GM19372 (cell line): ENCODE data around the gene PGLYRP2.

Experiments
- ATAC-seq: cut with Tn5 transposase; IDR thresholded peaks from one replicate; pipeline ENCODE4 v1.9.1; 2021; ENCODE audit warnings: mild to moderate bottlenecking, low read depth, moderate library complexity; ENCODE audit not compliant: unreplicated experiment

The PGLYRP2 gene

DNA sequence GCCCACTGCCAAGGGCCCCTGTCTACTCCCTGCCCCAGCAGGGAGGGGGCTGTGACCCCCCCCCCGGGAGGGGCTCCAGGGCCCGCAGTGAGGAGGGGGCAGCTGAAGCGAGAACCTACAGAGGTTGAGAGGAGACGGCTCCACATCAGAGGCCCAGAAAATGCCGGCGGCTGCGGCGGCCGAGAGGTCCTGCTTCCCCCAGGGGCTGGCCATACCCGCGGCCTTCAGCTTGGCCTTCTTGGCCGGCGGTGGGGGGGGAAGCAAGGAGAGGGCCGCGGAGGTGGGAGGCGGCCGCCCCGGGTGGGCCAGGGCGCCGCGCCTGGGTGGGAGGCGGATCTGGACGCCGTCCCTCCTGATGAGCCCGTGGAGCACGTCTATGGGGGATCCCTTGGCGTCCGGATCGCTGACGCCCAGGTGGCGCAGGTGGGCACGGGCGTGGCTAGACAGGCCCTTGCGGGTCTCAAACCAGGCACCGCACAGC lies 51.3 kb downstream of the PGLYRP2 start:
- no peak for ATAC-seq

DNA sequence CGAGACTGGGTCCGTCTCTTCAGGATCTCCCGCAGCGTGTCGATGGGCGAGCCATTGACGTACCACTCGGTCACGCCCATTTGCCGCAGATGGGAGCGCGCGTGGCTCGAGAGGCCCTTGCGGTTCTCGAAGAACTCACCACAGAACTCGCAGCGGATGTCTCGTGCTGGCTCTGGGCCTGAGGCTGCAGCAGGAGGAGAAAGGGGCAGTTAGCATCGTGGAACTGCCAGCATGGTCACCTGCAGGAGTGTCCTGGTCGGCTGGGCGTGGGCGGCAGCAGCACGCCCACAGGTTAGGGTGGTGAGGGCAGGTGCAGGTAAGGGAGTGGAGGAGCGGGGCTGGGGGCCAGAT lies 52.0 kb downstream of the PGLYRP2 start:
- no peak for ATAC-seq

DNA sequence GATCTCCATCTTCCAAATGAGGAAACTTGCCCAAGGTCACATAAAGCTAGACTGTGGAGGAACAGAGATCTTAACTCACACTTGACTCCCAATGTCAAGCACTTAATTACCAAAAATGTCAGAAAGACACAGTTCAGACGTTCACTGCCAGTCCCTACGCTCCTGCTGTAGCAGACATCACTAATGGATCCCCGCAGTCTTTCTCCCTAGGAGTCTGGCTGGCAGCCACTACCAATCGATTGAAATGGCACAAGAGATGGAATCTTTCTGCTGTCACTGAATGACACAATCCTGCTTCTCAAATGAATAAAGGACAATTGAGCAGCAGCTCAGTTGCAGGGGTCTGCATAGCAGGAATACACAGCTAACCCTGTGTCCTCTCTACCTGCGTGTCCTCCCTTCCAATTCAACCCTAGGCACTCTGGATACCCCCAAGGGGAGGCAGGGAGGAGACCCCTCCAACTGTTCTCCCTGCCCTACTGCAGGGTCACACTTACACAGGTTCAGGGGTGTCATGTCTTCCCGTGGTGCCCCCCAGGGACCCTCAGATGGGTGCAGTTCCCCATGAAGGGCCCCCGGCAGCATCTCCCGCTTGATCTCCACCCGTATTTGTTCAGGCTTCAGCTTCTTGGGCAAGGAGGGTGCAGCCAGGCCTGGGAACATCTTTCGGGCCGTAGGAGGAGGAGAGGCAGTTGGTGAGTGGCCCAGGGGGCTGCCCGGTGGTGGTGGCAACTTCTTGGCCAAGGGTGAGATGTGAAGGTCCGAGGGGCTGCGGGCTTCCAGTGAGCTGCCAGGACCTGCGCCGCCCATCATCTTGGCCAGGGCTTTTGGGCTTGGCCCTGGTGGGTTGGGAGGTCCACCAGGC lies 52.6 kb downstream of the PGLYRP2 start:
- no peak for ATAC-seq

DNA sequence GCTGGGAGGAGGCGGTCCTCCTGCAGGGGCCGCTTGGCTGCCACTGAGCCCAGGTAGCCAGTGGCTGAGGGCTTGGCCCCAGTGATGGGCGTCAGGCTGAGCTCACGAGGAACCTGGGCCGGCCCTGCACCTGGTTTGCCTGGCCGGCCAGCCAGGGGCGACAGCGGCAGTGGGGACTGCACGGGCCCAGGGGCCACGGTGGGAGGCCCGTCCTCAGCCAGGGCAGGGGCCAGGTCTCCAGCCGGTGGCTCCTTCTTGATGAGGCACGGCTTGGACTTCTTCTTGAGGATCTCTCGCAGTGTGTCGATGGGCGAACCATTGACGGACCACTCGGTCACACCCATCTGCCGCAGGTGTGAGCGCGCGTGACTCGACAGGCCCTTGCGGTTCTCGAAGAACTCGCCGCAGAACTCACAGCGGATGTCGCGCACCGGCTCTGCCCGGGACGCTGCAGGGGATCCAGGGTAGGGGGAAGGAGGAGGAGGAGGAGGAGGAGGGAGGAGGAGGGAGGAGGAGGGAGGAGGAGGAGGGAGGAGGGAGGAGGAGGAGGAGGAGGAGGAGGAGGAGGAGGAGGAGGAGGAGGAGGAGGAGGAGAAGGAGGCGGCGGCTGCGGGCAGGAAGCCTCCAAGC lies 53.9 kb downstream of the PGLYRP2 start:
- no peak for ATAC-seq

DNA sequence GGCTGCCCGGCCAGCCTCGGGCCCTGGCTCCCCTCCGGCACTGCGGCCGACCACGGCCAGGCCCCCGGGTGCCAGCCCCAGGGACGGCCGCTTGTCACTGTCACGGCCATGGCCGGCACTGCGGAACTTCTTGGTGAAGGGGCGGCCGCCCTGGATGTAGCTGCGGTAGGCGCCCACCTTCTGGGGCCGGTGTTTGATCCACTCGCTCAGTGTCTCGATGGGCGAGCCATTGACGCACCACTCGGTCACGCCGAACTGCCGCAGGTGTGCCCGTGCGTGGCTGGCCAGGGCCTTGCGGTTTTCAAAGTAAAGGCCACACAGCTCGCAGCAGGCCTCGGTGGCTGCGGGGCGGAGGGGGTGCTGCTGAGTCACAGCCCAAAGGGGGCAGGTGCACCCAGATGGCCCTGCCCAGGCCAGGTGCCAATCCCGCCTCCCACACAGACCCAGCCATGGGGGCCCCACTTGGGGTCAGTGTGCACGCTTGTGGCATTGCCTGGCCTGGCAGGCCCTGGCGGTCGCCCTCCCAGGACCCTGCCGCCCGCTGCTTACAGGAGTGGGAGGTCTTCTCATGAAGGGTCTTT lies 54.5 kb downstream of the PGLYRP2 start:
- ATAC-seq: no peak

DNA sequence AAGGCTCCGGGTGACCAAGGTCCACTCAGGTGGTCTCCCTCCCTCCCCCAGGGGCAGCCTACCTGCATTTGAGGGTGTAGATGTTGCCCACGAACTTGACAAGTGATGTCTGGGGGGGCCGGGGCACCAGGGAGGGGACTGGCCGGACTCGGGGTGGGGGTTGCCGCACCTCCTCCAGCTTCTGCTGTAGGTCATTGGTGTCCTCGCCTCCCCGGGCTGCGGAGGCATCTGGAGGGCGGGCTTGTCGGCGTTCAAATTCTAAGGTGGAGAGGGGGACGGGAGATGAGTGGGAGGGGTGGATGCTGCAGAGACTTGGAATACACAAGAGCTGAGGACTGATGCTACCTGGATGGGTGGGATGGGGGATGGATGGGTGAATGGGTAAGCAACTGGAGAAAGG lies 55.2 kb downstream of the PGLYRP2 start:
- no peak for ATAC-seq

DNA sequence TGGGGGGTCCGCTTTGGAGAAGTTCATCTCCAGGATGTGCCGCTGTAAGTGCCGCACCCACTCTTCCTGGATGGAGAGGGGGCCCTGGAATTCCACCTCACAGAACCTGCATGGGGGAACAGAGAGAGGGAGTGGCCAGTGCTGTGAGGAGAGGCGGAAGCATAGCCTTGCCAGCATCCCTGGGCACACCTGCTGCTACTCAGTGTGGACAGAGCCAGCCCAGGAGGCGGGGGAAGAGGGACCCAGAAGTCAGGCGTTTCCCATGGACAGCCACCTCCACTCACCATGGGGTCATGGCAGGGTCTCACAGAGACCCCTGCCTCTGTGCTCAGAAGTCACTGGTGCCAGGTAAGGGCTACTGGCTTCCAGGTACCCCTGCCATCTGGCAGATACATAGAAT lies 56.2 kb downstream of the PGLYRP2 start:
- no peak for ATAC-seq

DNA sequence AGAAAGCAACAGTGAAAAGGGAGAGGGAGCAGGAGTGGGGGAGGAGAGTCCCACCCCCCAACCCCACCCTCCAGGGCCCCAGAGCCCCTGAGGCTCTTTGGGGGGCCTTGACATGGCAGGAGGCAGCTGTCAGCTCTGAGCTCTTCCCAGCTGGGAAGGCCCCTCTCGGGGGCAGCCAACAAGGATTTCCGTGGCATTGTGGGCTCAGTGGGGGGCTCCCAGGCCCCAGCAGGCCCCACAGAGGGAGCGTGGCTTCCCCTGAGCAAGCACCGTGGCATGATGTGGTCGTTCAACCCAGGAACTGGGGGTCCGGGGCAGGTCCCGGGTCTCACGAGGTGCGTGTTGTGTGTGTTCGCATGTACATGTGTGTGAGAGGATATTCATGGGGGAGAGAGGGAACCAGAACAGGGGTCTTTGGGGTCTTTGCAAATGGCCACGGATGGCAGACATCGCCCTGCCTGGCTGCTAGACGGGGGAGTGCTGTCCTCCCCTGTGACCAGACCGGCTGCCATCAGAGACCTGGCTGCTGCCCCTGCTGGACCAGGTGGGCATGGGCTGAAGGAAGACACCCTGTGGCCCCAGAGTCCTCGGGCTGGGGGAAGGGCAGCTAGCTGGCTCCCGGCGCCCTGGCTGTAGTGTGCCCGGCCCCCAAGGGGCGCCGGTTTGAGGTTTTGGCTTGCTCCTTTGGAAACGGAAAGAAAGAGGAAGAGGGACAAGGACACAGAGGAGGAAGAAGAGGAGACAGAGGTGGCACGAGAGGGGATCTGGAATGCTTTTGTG lies 56.8 kb downstream of the PGLYRP2 start:
- no peak for ATAC-seq

DNA sequence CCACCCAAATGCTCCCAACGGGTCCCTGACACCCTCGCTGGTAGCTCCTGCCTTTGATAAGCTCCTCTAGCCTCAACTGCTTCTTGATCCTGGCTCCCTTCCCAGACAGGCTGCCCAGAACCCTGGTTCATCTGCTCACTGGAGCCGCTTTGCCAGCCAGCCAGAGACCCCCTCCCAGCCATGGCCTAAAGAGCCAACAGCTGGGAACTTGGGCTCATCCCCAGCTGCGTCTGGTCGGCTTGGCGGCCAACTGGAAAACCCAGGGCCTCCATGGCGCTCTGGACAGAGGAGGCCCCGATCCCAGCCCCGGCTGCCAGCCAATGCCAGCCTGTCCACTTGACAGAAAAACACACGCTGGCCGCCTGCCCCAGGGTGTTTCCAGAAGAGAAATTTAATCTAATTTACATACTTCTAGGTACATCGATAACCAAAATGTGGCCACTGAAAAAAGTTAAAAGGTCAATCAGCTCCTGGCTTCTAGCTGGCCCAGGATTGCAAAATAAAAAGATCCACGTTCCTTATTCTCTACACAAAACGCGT lies 57.5 kb downstream of the PGLYRP2 start:
- ATAC-seq: no peak

DNA sequence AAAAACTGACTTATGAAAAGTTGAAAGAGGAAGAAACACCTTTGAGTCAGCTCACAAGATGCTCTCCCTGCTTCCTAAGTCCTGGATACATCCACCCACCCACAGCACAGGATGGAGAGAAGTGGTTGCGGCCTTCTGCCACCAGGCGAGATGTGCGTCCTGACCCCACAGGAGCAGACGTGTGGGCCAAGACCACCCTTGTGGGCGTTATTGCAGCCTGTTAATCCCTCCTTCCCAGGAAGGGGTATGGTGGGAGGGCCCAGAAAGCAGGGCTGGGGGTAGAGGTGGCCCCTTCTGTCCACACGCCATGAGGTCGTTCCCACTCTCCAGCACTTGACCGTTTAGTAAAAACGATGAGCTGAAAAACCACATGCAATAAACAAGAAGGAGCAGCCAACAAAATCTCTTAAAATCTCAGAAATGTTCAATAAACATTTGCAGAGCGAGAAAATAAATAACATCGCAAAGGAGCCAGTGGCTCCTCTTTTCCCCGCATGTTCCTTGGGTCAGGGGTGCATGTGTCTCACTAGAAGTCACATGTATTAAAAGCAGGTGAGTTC lies 58.1 kb downstream of the PGLYRP2 start:
- no peak for ATAC-seq

DNA sequence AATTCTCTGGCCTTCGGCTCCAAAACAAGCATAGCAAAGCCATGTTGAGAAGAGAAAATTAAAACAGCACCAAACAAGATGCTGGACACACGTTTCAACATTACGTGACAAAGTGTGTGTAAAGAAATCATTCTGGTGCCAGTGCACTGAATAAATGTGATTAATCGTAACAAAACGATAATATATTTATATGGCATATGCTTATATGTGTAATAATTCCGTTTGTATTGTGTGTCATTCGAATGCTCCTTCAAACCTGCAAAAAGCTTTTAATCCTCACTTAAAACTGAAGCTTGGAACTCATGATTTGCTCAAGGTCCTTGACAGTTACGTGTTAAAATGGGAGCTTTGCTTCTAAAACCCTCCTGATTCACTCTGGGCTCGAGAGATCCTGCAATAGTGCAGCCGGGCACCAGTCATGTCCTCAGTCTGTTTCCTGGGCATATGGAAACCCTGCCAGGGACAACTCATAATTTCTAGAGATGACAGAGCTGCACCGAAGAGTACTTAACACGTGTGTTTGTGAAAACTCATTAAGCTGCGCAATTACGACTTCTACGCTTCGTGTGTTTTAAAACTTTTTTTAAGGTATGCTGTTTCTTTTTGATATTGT lies 59.8 kb downstream of the PGLYRP2 start:
- no peak for ATAC-seq
